Measurements from ENCODE around the gene BBC3. TPM values are rescaled to one million over a fixed set of nuclear protein-coding genes. Genes with fewer than 3 reads are reported as not detected.
"Not testable (repeated sequence)": the region's sequence is repeated elsewhere in the genome, so short reads cannot be mapped to it uniquely, and the experiment has no call there.

BBC3 gene
- total RNA-seq, 1 experiment from 2014 or later = 49.5 TPM

DNA sequence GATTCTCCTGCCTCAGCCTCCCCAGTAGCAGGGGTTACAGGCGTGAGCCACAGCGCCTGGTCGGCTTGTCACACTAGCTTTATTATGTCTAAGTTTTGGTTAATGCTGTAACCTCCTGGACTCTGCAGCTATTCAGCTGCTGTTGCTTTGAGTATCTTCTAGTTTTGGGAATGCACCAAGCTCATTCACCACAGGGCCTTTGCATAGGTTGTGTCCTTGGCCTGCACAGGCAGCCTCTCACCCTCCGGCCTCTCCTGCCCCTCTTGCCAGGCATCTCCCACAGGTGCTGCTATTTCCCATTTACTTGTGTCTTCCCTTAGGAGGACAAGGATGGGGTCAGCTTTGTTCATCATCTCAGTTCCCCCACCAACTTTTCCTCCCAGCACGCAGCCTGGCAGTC is 23.0 kb upstream of the BBC3 start:
- DNase-seq (ENCODE audit: low spot score) (no peak), ATAC-seq (no peak)
- no peak for TF ChIP-seq JUN (CRISPR knock-in tag; IDR thresholded peaks at IDR 0.05)
- TF ChIP-seq, protein P1, sequence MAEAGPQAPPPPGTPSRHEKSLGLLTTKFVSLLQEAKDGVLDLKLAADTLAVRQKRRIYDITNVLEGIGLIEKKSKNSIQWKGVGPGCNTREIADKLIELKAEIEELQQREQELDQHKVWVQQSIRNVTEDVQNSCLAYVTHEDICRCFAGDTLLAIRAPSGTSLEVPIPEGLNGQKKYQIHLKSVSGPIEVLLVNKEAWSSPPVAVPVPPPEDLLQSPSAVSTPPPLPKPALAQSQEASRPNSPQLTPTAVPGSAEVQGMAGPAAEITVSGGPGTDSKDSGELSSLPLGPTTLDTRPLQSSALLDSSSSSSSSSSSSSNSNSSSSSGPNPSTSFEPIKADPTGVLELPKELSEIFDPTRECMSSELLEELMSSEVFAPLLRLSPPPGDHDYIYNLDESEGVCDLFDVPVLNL (CRISPR knock-in tag; IDR thresholded peaks at IDR 0.05; ENCODE audit: borderline replicate concordance, low read depth) = no peak
- TF ChIP-seq ATF3 (CRISPR knock-in tag; conservative IDR thresholded peaks at IDR 0.05) = no peak
- TF ChIP-seq, protein P2, sequence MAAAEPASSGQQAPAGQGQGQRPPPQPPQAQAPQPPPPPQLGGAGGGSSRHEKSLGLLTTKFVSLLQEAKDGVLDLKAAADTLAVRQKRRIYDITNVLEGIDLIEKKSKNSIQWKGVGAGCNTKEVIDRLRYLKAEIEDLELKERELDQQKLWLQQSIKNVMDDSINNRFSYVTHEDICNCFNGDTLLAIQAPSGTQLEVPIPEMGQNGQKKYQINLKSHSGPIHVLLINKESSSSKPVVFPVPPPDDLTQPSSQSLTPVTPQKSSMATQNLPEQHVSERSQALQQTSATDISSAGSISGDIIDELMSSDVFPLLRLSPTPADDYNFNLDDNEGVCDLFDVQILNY (CRISPR knock-in tag; IDR thresholded peaks at IDR 0.05) = no peak
- TF ChIP-seq, protein P3, sequence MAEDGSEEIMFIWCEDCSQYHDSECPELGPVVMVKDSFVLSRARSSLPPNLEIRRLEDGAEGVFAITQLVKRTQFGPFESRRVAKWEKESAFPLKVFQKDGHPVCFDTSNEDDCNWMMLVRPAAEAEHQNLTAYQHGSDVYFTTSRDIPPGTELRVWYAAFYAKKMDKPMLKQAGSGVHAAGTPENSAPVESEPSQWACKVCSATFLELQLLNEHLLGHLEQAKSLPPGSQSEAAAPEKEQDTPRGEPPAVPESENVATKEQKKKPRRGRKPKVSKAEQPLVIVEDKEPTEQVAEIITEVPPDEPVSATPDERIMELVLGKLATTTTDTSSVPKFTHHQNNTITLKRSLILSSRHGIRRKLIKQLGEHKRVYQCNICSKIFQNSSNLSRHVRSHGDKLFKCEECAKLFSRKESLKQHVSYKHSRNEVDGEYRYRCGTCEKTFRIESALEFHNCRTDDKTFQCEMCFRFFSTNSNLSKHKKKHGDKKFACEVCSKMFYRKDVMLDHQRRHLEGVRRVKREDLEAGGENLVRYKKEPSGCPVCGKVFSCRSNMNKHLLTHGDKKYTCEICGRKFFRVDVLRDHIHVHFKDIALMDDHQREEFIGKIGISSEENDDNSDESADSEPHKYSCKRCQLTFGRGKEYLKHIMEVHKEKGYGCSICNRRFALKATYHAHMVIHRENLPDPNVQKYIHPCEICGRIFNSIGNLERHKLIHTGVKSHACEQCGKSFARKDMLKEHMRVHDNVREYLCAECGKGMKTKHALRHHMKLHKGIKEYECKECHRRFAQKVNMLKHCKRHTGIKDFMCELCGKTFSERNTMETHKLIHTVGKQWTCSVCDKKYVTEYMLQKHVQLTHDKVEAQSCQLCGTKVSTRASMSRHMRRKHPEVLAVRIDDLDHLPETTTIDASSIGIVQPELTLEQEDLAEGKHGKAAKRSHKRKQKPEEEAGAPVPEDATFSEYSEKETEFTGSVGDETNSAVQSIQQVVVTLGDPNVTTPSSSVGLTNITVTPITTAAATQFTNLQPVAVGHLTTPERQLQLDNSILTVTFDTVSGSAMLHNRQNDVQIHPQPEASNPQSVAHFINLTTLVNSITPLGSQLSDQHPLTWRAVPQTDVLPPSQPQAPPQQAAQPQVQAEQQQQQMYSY (CRISPR knock-in tag; IDR thresholded peaks at IDR 0.05) = no peak
- no peak for TF ChIP-seq FOXP1 (CRISPR knock-in tag; IDR thresholded peaks at IDR 0.05; ENCODE audit: borderline replicate concordance)
- no peak for TF ChIP-seq ZSCAN18 (CRISPR knock-in tag; IDR thresholded peaks at IDR 0.05)
- TF ChIP-seq, protein P4, sequence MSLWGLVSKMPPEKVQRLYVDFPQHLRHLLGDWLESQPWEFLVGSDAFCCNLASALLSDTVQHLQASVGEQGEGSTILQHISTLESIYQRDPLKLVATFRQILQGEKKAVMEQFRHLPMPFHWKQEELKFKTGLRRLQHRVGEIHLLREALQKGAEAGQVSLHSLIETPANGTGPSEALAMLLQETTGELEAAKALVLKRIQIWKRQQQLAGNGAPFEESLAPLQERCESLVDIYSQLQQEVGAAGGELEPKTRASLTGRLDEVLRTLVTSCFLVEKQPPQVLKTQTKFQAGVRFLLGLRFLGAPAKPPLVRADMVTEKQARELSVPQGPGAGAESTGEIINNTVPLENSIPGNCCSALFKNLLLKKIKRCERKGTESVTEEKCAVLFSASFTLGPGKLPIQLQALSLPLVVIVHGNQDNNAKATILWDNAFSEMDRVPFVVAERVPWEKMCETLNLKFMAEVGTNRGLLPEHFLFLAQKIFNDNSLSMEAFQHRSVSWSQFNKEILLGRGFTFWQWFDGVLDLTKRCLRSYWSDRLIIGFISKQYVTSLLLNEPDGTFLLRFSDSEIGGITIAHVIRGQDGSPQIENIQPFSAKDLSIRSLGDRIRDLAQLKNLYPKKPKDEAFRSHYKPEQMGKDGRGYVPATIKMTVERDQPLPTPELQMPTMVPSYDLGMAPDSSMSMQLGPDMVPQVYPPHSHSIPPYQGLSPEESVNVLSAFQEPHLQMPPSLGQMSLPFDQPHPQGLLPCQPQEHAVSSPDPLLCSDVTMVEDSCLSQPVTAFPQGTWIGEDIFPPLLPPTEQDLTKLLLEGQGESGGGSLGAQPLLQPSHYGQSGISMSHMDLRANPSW (CRISPR knock-in tag; conservative IDR thresholded peaks at IDR 0.05; ENCODE audit: low read depth) = no peak
- TF ChIP-seq ZNF671 (CRISPR knock-in tag; IDR thresholded peaks at IDR 0.05) = no peak
- Mint-ChIP-seq H3K4me3 (no peak overlapping the region), H3K4me1 (peaks cover 17% of the 10 kb centered on the region), H3K27me3 (ENCODE audit: low read depth) (peaks cover 40% of the 10 kb centered on the region), H3K9me3 (no peaks in the 10 kb centered on the region), H3K27ac (no peak overlapping the region), H3K36me3 (peaks cover 9% of the 10 kb centered on the region)
- POLR2A ChIA-PET = no interaction called here
- CTCF ChIA-PET = interaction anchor here (2.2 kb wide), 1 partner anchor 10 kb away, joined by 17 read pairs; no protein-coding TSS in a partner anchor

DNA sequence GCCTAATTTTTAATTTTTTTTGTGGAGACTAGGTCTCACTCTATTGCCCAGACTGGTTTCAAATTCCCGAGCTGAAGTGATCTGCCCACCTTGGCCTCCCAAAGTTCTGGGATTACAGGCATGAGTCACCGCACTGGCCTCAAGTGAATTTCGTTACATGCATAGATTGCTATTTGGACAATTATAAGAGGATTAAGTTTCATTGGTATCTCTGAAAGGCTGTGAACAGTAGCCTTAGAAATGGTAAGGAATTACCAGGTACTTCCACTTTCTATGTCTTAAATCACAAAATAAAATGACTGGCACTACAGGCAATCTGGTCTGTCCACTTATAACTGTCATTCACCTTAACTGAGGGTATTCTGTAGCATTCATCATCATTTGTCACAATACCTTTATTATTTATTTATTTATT is 22.5 kb upstream of the BBC3 start:
- peaks cover 15% of the 10 kb centered on the region for H3K4me1 Mint-ChIP-seq
- H3K27ac Mint-ChIP-seq = no peak overlapping the region
- DNase-seq (ENCODE audit: low spot score) (no peak), ATAC-seq (no peak)
- no peak for TF ChIP-seq FOXK1 (CRISPR knock-in tag; IDR thresholded peaks at IDR 0.05)
- TF ChIP-seq, protein P5, sequence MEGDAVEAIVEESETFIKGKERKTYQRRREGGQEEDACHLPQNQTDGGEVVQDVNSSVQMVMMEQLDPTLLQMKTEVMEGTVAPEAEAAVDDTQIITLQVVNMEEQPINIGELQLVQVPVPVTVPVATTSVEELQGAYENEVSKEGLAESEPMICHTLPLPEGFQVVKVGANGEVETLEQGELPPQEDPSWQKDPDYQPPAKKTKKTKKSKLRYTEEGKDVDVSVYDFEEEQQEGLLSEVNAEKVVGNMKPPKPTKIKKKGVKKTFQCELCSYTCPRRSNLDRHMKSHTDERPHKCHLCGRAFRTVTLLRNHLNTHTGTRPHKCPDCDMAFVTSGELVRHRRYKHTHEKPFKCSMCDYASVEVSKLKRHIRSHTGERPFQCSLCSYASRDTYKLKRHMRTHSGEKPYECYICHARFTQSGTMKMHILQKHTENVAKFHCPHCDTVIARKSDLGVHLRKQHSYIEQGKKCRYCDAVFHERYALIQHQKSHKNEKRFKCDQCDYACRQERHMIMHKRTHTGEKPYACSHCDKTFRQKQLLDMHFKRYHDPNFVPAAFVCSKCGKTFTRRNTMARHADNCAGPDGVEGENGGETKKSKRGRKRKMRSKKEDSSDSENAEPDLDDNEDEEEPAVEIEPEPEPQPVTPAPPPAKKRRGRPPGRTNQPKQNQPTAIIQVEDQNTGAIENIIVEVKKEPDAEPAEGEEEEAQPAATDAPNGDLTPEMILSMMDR (IDR thresholded peaks at IDR 0.05) = no peak
- TF ChIP-seq ETV6 (CRISPR knock-in tag; IDR thresholded peaks at IDR 0.05) = no peak
- no peak for TF ChIP-seq ATF1 (CRISPR knock-in tag; IDR thresholded peaks at IDR 0.05)
- TF ChIP-seq ELF4 (CRISPR knock-in tag; IDR thresholded peaks at IDR 0.05; ENCODE audit: low read depth) = no peak
- no peak for TF ChIP-seq OVOL2 (CRISPR knock-in tag; IDR thresholded peaks at IDR 0.05; ENCODE audit: borderline replicate concordance)
- TF ChIP-seq ATF3 (CRISPR knock-in tag; conservative IDR thresholded peaks at IDR 0.05) = no peak
- TF ChIP-seq ATF2 (CRISPR knock-in tag; IDR thresholded peaks at IDR 0.05; ENCODE audit: borderline replicate concordance, low read depth) = no peak
- no peak overlapping the region for H3K4me3 Mint-ChIP-seq
- H3K36me3 Mint-ChIP-seq = peaks cover 6% of the 10 kb centered on the region
- CTCF ChIA-PET = interaction anchor here (0.6 to 2.2 kb wide), 3 partner anchors 9 to 1787 kb away, joined by 3 to 17 read pairs (median 5); no protein-coding TSS in a partner anchor
- no peaks in the 10 kb centered on the region for H3K9me3 Mint-ChIP-seq
- POLR2A ChIA-PET = no interaction called here
- H3K27me3 Mint-ChIP-seq (ENCODE audit: low read depth) = peaks cover 45% of the 10 kb centered on the region

GRCh38 chr19:47253016-47253415 is 22.0 kb upstream of the BBC3 start:
- H3K27ac Mint-ChIP-seq; DNase-seq (ENCODE audit: low spot score): not testable (repeated sequence)

More at GRCh38 chr19:47253016-47253415, 22.0 kb upstream of the BBC3 start:
- CTCF ChIA-PET = interaction anchor here (0.6 to 0.8 kb wide), 2 partner anchors 9 to 1787 kb away, joined by 3 to 5 read pairs; no protein-coding TSS in a partner anchor
- H3K9me3 Mint-ChIP-seq, ATAC-seq, H3K4me3 Mint-ChIP-seq, POLR2A ChIA-PET, H3K36me3 Mint-ChIP-seq: not testable (repeated sequence)
- Mint-ChIP-seq H3K4me1 (peaks cover 13% of the 10 kb centered on the region), H3K27me3 (ENCODE audit: low read depth) (peaks cover 49% of the 10 kb centered on the region)

All from WTC11 (cell line).